Measurements from ENCODE around the gene SPNS3. TPM values are rescaled to one million over a fixed set of nuclear protein-coding genes. Genes with fewer than 3 reads are reported as not detected.

SPNS3 gene
- total RNA-seq, 1 experiment from 2014 or later = 0.37 TPM

- no TSS peak for BruUV-seq (replicated peaks)
- Histone ChIP-seq H4K20me1 (ENCODE audit: insufficient read depth) (no peaks in the 10 kb centered on the region), H3K27ac (ENCODE audit: low read depth, low read length) (no peak overlapping the region), H3K27me3 (ENCODE audit: insufficient read depth, low read length) (no peaks in the 10 kb centered on the region), H3K4me2 (ENCODE audit: low read length) (no peak overlapping the region), H3K36me3 (ENCODE audit: control insufficient read depth in 1 of 2, insufficient read depth in 2 of 2, low read length in 2 of 2) (no peaks in the 10 kb centered on the region), H3K4me1 (ENCODE audit: control insufficient read depth in 1 of 2, insufficient read depth in 2 of 2, low read length in 2 of 2) (peaks cover 0 to 4% of the 10 kb centered on the region in 2 experiments; a peak in 2 of 4 replicates), H3K4me3 (replicated peaks in 1 of 2; ENCODE audit: low read depth in 1 of 2, low read length in 2 of 2) (no peak overlapping the region), H2AFZ (ENCODE audit: low read depth, low read length, poor library complexity, severe bottlenecking) (no peak overlapping the region), H3K79me2 (ENCODE audit: insufficient read depth, low read length) (no peaks in the 10 kb centered on the region), H3K9me3 (ENCODE audit: control insufficient read depth in 1 of 2, insufficient read depth in 1 of 2, low read depth in 1 of 2, low read length in 2 of 2) (no peaks in the 10 kb centered on the region), H3K9ac (ENCODE audit: low read length) (no peak overlapping the region), H3K9me2 (ENCODE audit: insufficient read depth) (no peaks in the 10 kb centered on the region)
- no peak for TF ChIP-seq CEBPB (IDR thresholded peaks at IDR 0.05; ENCODE audit: low read depth)
- no peak for TF ChIP-seq ZNF274 (IDR thresholded peaks at IDR 0.05; ENCODE audit: low read depth, low read length)
- no peak for TF ChIP-seq RAD21 (IDR thresholded peaks at IDR 0.05; ENCODE audit: low read depth)
- TF ChIP-seq SIN3A (IDR thresholded peaks at IDR 0.05; ENCODE audit: low read depth) = no peak
- TF ChIP-seq TCF7L2 (IDR thresholded peaks at IDR 0.05; ENCODE audit: borderline replicate concordance, extremely low read depth, insufficient read depth, insufficient read length) = no peak
- no peak for TF ChIP-seq POLR2AphosphoS5 (IDR thresholded peaks at IDR 0.05; ENCODE audit: low read depth, low read length)
- no peak for TF ChIP-seq REST (IDR thresholded peaks at IDR 0.05; ENCODE audit: low read depth)
- no peak for TF ChIP-seq CTCF (IDR thresholded peaks at IDR 0.05 in 2 of 3, conservative IDR thresholded peaks at IDR 0.05 in 1 of 3; ENCODE audit: borderline replicate concordance in 1 of 3, insufficient read depth in 1 of 3, low read depth in 2 of 3, low read length in 2 of 3)
- no peak for TF ChIP-seq POLR2A (IDR thresholded peaks at IDR 0.05; ENCODE audit: borderline replicate concordance, extremely low read depth, insufficient read depth, insufficient read length)
- no peak for TF ChIP-seq MAX (IDR thresholded peaks at IDR 0.05)
- TF ChIP-seq CBX3 (IDR thresholded peaks at IDR 0.05; ENCODE audit: low read depth) = no peak
- no peak for TF ChIP-seq SP1 (IDR thresholded peaks at IDR 0.05; ENCODE audit: low read depth)
- ChIA-PET CTCF (no interaction called here), POLR2A (no interaction called here), RAD21 (ENCODE audit: low non-redundant PET in 1 of 2, low total read pairs in 2 of 2, uncharacterized antibody in 2 of 2, unreplicated experiment in 2 of 2) (no interaction called here)
- ATAC-seq (no peak), DNase-seq (ENCODE audit: low read depth, low spot score) (no peak)
- intact Hi-C loops (cut with micrococcal nuclease) = loop anchor here (5.0 to 10.0 kb wide), 3 partner anchors 375 to 562 kb away; partner anchors contain the start of gene NCBP3
These were observed 24.1 kb upstream of the SPNS3 start for GRCh38 chr17:4409659-4410058.

Data from HCT116 (cell line).